GM21367 (cell line): ENCODE results near the gene ALG6.

ENCODE experiments used
- ATAC-seq: cut with Tn5 transposase; IDR thresholded peaks from one replicate; pipeline ENCODE4 v1.9.1; 2021; ENCODE audit not compliant: unreplicated experiment

ALG6 gene

GRCh38 chr1:63487336-63488065 is 120.1 kb downstream of the ALG6 start:
- no peak for ATAC-seq
